SK-N-SH (cell line): Measurements from ENCODE around the gene TLCD2. TPM values are rescaled to one million over a fixed set of nuclear protein-coding genes. Genes with fewer than 3 reads are reported as not detected.

Source experiments
- CTCF ChIA-PET: fragments of 300-600, 350-600 bp; formaldehyde crosslinking; extraction: SDS; loops from one replicate; lab custom pipeline; 2021; lab: Yijun Ruan, JAX
- POLR2A ChIA-PET: fragments of 350-600 bp; sonication (Branson Sonifier 250); formaldehyde crosslinking; extraction: SDS; loops from one replicate; lab custom pipeline; 2020; ENCODE audit warnings: antibody characterized with exemption, inconsistent platforms; lab: Yijun Ruan, JAX
- DNase-seq: peaks from one replicate; pipeline ENCODE4 v3.0.0; 2012
- H2AFZ ChIP-seq: fragments of 200-600 bp; sonication (generic); 2 replicates; pipeline ENCODE4 v1.8.1; 2016; ENCODE audit warnings: antibody characterized with exemption, mild to moderate bottlenecking, low read depth
- H3F3A ChIP-seq: fragments of 200-600 bp; sonication (generic); replicated peaks from 2 replicates; pipeline ENCODE3; 2016; ENCODE audit warnings: antibody characterized with exemption, mild to moderate bottlenecking; ENCODE audit not compliant: insufficient read depth
- H3K27ac ChIP-seq, 2 experiments: fragments of 200-500 bp in 1 of 2; fragments of 200-600 bp in 1 of 2; sonication (Bioruptor generic) in 1 of 2; sonication (generic), shearing (Covaris generic) in 1 of 2; 2 replicates each; pipeline versions ENCODE4 v1.5.1 to v1.6.1; 2014 to 2016; ENCODE audit warnings: low read depth in 2 of 2, inconsistent platforms in 1 of 2, low read length in 1 of 2, mild to moderate bottlenecking in 1 of 2, mixed read lengths in 1 of 2
- H3K27me3 ChIP-seq: fragments of 200-600 bp; sonication (generic), shearing (Covaris generic); 2 replicates; pipeline ENCODE4 v1.6.1; 2016; ENCODE audit warnings: mixed run types; ENCODE audit not compliant: insufficient read depth
- H3K36me3 ChIP-seq, 2 experiments: fragments of 200-500 bp in 1 of 2; fragments of 200-600 bp in 1 of 2; sonication (Bioruptor generic) in 1 of 2; sonication (generic) in 1 of 2; replicated peaks in 1 of 2; 2 replicates each; pipeline versions ENCODE3 to v1.5.1; 2014 to 2016; ENCODE audit warnings: low read length in 1 of 2, mild to moderate bottlenecking in 1 of 2; ENCODE audit not compliant: insufficient read depth in 2 of 2, control insufficient read depth in 1 of 2
- H3K4me1 ChIP-seq, 2 experiments: fragments of 200-500 bp in 1 of 2; fragments of 200-600 bp in 1 of 2; sonication (Bioruptor generic) in 1 of 2; sonication (generic), shearing (Covaris generic) in 1 of 2; 2 replicates each; pipeline versions ENCODE4 v1.5.1 to v1.6.1; 2014 to 2016; ENCODE audit warnings: low read depth in 1 of 2, low read length in 1 of 2, mixed run types in 1 of 2; ENCODE audit not compliant: insufficient read depth in 2 of 2, control insufficient read depth in 1 of 2
- H3K4me2 ChIP-seq: fragments of 200-600 bp; sonication (generic), shearing (Covaris generic); 2 replicates; pipeline ENCODE4 v1.6.1; 2017; ENCODE audit warnings: mixed run types
- H3K4me3 ChIP-seq, 2 experiments: fragments of 200-500 bp in 1 of 2; fragments of 200-600 bp in 1 of 2; sonication (Bioruptor generic) in 1 of 2; sonication (generic), shearing (Covaris generic) in 1 of 2; 2 replicates each; pipeline versions ENCODE4 v1.5.1 to v1.8.1; 2014 to 2016; ENCODE audit warnings: low read depth in 2 of 2, inconsistent platforms in 1 of 2, low read length in 1 of 2, mild to moderate bottlenecking in 1 of 2, mixed read lengths in 1 of 2, moderate library complexity in 1 of 2
- H3K79me2 ChIP-seq: fragments of 200-600 bp; sonication (generic); 2 replicates; pipeline ENCODE4 v1.8.1; 2017; ENCODE audit warnings: mild to moderate bottlenecking; ENCODE audit not compliant: insufficient read depth
- H3K9ac ChIP-seq: fragments of 200-600 bp; sonication (generic); 2 replicates; pipeline ENCODE4 v1.6.1; 2017; ENCODE audit warnings: mixed run types
- H3K9me2 ChIP-seq: fragments of 200-600 bp; sonication (generic); 2 replicates; pipeline ENCODE4 v1.6.1; 2017; ENCODE audit warnings: mixed run types
- H3K9me3 ChIP-seq: fragments of 200-600 bp; sonication (generic); 2 replicates; pipeline ENCODE4 v1.6.1; 2017; ENCODE audit warnings: mixed run types, mild to moderate bottlenecking, moderate library complexity
- H4K20me1 ChIP-seq: fragments of 200-600 bp; sonication (generic); 2 replicates; pipeline ENCODE4 v1.6.1; 2017; ENCODE audit warnings: mild to moderate bottlenecking, mixed run types; ENCODE audit not compliant: insufficient read depth
- EZH2phosphoT487 ChIP-seq: fragments of 200-600 bp; sonication (generic); IDR thresholded peaks from 2 replicates; pipeline ENCODE4 v1.6.1; 2017; ENCODE audit warnings: low read depth, mixed run types, mild to moderate bottlenecking, antibody characterized with exemption, moderate library complexity, borderline replicate concordance
- FOSL2 ChIP-seq: IDR thresholded peaks from 2 replicates; pipeline ENCODE4 v1.4.0; 2012; ENCODE audit warnings: low read depth, mild to moderate bottlenecking, moderate library complexity, borderline replicate concordance
- GABPA ChIP-seq: IDR thresholded peaks from 2 replicates; pipeline ENCODE4 v1.4.0; 2012; ENCODE audit warnings: low read depth, mild to moderate bottlenecking
- JUND ChIP-seq: IDR thresholded peaks from 2 replicates; pipeline ENCODE4 v1.4.0; 2012
- MAX ChIP-seq: IDR thresholded peaks from 2 replicates; pipeline ENCODE4 v1.4.0; 2012; ENCODE audit warnings: low read depth
- NFIC ChIP-seq: IDR thresholded peaks from 2 replicates; pipeline ENCODE4 v1.4.0; 2012; ENCODE audit warnings: borderline replicate concordance
- POLR2AphosphoS5 ChIP-seq: IDR thresholded peaks from 2 replicates; pipeline ENCODE4 v1.6.1; 2012; ENCODE audit warnings: low read depth, low read length
- RCOR1 ChIP-seq: fragments of 150-350 bp; IDR thresholded peaks from 2 replicates; pipeline ENCODE4 v1.6.1; 2017; ENCODE audit warnings: antibody characterized with exemption, low read length
- RXRA ChIP-seq: IDR thresholded peaks from 2 replicates; pipeline ENCODE4 v1.4.0; 2012; ENCODE audit warnings: low read depth, mild to moderate bottlenecking, borderline replicate concordance
- SIN3A ChIP-seq: IDR thresholded peaks from 2 replicates; pipeline ENCODE4 v1.6.1; 2012; ENCODE audit warnings: low read depth, mild to moderate bottlenecking, low read length, moderate library complexity, borderline replicate concordance
- TAF1 ChIP-seq: IDR thresholded peaks from 2 replicates; pipeline ENCODE4 v1.6.1; 2012; ENCODE audit warnings: low read depth, mild to moderate bottlenecking, low read length, moderate library complexity, borderline replicate concordance
- TCF12 ChIP-seq: IDR thresholded peaks from 2 replicates; pipeline ENCODE4 v1.4.0; 2012
- USF1 ChIP-seq: IDR thresholded peaks from 2 replicates; pipeline ENCODE4 v1.4.0; 2012; ENCODE audit warnings: low read depth, borderline replicate concordance
- WGBS: methylation state at CpG from one replicate; pipeline ENCODE4 v1.1.6; 2017; ENCODE audit warnings: low lambda C conversion rate; 5-methylcytosine and 5-hydroxymethylcytosine counted together
- polyA plus RNA-seq, 3 experiments: library from polyadenylated mRNA; depleted of rRNA; stranded (reverse); fragments of >200 nt; gene quantifications; 2 replicates each; pipeline ENCODE4 v1.2.3, GENCODE V29; 2012
- TF ChIP-seq, protein P1 (sequence below): IDR thresholded peaks from 2 replicates; pipeline ENCODE4; 2012

Gene TLCD2
- polyA plus RNA-seq, 1 of the 3 experiments (the other 2 are of a cell fraction) = 1.3 TPM

DNA sequence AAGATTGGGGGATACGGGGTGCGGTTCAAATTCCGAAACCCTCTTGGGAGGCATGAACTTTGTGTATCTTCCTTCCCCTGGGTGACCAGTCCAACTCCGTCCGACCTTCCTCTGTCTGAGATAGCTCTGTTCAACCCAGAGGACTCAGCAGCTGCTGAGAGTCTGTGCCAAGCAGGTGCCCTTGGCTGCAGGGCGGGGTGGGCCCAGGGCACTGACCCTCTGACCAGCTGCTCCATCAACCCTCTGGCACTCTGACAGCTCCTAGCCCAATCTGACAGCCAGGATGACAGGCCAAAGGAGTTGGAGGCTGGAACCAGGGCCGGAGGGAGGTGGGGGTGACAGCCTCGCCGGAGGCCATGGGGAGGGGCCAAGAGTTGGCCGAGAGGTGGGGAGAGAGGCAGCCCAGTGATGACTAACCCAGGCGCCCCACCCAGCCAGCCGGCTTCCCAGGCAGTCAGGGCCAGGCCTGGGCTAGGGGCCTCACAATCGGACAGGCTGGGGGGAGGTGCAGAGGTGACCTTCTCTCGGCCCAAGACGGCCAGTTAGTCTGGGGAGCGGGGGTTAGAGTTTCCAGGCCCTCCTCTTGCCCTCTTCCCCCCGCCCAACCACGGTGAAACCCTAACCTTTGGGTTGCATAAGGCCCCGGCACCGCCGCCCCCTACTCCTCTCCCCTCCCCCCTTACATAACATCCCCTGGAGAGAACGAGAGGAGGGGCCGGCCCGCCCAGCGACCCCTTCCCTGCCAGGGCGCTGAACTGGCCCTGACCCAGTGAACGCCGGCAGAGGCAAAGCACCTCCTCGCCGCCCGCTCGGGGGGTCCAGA, 5.0 kb upstream of the TLCD2 start:
- CTCF ChIA-PET = interaction anchor here (0.7 to 8.4 kb wide), 5 partner anchors 8 to 127 kb away, joined by 3 to 112 read pairs (median 3); no protein-coding TSS in a partner anchor
- peak overlapping the region; percentile 99 for H3K4me2 ChIP-seq
- no peaks in the 10 kb centered on the region for H3K27me3 ChIP-seq
- peak; percentile 62 for DNase-seq
- TF ChIP-seq TCF12 (0 out of 2 replicates have a peak, but pooled peaks have one; percentile 19), RCOR1 (no peak), FOSL2 (peak; percentile 71; the same call in 1 of the 2 replicates), SIN3A (peak; percentile 92), JUND (peak; percentile 64), POLR2AphosphoS5 (peak; percentile 61; the same call in 1 of the 2 replicates), NFIC (peak; percentile 46; the same call in 1 of the 2 replicates), USF1 (no peak), MAX (peak; percentile 60), EZH2phosphoT487 (no peak), RXRA (no peak; the same call in 1 of the 2 replicates), GABPA (0 out of 2 replicates have a peak, but pooled peaks have one; percentile 14), TAF1 (peak; percentile 75)
- TF ChIP-seq, protein P1, sequence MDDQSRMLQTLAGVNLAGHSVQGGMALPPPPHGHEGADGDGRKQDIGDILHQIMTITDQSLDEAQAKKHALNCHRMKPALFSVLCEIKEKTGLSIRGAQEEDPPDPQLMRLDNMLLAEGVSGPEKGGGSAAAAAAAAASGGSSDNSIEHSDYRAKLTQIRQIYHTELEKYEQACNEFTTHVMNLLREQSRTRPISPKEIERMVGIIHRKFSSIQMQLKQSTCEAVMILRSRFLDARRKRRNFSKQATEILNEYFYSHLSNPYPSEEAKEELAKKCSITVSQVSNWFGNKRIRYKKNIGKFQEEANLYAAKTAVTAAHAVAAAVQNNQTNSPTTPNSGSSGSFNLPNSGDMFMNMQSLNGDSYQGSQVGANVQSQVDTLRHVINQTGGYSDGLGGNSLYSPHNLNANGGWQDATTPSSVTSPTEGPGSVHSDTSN = peak; percentile 34; the same call in 1 of the 2 replicates
- TF ChIP-seq, all 33 proteins: peak for 10
- Histone ChIP-seq H3K9me2 (no peaks in the 10 kb centered on the region), H3K9me3 (no peaks in the 10 kb centered on the region), H4K20me1 (peaks cover 48% of the 10 kb centered on the region), H3K9ac (peak overlapping the region; percentile 98), H3F3A (peaks cover 56% of the 10 kb centered on the region), H3K4me1 (peaks cover 19 to 31% of the 10 kb centered on the region in 2 experiments; a peak in 3 of 4 replicates), H3K36me3 (peaks cover 26 to 31% of the 10 kb centered on the region in 2 experiments), H2AFZ (no peak overlapping the region), H3K27ac (peak overlapping the region; percentile 81 to 98), H3K4me3 (peak overlapping the region; percentile 77 to 95), H3K79me2 (peaks cover 64% of the 10 kb centered on the region)
- 6% methylated on average over 17 of the region's 32 CpGs for WGBS
- POLR2A ChIA-PET = interaction anchor here (0.5 to 0.6 kb wide), 3 partner anchors 13 to 343 kb away, joined by 3 read pairs; no protein-coding TSS in a partner anchor
